ENCODE measurements around the gene COL9A1.

Gene COL9A1

DNA sequence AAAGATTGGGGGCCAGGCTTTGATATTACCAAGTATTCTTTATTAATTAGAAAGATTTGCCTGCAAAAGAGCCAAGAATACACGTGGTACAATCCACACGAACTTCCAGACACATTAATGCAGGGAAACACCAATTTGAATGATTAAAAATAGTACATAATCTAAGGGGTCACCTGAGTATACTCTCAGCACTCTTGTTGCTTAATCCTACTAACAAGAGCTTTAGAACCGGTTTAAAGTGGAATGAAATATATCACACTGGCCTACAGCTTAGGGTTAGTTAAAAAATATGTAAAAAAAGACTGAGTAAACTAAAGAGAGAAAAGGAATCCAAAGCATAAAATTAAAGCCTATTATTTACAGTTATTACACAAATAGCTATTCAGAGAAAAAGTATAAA lies 49.0 kb downstream of the COL9A1 start:
- TF ChIP-seq, protein P1, sequence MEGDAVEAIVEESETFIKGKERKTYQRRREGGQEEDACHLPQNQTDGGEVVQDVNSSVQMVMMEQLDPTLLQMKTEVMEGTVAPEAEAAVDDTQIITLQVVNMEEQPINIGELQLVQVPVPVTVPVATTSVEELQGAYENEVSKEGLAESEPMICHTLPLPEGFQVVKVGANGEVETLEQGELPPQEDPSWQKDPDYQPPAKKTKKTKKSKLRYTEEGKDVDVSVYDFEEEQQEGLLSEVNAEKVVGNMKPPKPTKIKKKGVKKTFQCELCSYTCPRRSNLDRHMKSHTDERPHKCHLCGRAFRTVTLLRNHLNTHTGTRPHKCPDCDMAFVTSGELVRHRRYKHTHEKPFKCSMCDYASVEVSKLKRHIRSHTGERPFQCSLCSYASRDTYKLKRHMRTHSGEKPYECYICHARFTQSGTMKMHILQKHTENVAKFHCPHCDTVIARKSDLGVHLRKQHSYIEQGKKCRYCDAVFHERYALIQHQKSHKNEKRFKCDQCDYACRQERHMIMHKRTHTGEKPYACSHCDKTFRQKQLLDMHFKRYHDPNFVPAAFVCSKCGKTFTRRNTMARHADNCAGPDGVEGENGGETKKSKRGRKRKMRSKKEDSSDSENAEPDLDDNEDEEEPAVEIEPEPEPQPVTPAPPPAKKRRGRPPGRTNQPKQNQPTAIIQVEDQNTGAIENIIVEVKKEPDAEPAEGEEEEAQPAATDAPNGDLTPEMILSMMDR (conservative IDR thresholded peaks at IDR 0.05; ENCODE audit: low read depth), result no peak
- CTCF ChIA-PET, result interaction anchor here (0.9 kb wide), 1 partner anchor 33 kb away, joined by 5 read pairs; no protein-coding TSS in a partner anchor
- POLR2A ChIA-PET (ENCODE audit: low non-redundant PET), result no interaction called here
- no peak overlapping the region for H3K27ac ChIP-seq
- no peak for DNase-seq (ENCODE audit: low spot score)

DNA sequence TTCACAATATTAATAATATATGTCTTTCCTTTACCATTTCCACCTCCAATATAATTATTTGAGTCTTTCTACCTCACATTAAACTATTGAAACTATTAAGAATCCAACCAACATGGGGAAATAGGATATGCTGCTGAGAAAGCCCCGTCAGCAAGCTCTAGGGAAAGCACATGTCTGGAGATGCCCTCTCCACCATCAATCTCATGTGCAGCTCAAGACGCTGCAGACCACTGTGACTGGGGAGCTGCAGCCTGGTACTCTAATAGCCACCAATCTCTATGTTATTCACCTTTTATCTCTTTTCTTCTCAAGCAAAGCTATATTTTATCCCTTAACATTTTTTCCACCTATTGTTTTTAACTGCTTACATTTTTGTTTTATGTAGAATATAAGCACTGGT lies 50.3 kb downstream of the COL9A1 start:
- CTCF ChIA-PET, result no interaction called here
- DNase-seq (ENCODE audit: low spot score), result no peak
- POLR2A ChIA-PET (ENCODE audit: low non-redundant PET), result no interaction called here
- TF ChIP-seq, protein P1 (conservative IDR thresholded peaks at IDR 0.05; ENCODE audit: low read depth), result no peak
- no peak overlapping the region for H3K27ac ChIP-seq

DNA sequence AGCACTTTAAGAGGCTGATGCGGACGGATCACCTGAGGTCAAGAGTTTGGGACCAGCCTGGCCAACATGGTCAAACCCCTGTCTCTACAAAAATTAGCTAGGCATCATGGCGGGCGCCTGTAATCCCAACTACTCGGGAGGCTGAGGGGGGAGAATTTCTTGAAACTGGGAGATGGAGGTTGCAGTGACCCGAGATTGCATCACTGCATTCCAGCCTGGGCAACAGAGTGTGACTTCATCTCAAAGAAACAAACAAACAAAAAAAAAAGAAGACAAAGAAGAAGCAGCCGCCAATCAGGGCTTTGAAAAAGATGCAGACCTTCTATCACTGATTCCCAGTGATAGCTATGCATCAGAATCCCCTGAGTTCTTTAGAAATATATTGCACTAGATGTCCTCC lies 56.8 kb downstream of the COL9A1 start:
- no peak for DNase-seq (ENCODE audit: low spot score)
- TF ChIP-seq, protein P1 (conservative IDR thresholded peaks at IDR 0.05; ENCODE audit: low read depth), result no peak
- no peak overlapping the region for H3K27ac ChIP-seq
- CTCF ChIA-PET, result no interaction called here
- POLR2A ChIA-PET (ENCODE audit: low non-redundant PET), result no interaction called here

DNA sequence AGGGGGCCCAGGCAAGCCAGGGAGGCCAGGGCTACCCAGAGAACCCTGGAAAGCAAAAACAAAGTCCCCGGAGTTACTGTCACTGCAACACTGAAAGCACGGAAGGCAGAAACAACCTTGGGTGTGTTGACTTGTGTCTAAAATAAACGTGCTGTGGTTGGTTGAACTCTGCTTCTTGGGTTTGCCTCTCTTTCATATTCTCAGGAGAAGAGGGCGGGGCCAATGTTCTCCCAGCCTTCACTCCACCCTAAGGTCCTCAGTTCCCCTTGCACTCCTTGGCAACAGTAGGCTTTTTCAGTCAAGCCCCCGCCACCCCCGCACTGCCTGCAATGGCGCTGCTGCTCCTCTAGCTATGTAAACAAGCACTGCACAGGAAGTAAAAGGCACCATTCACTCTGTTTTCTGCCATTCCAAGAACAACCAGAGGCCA lies 60.9 kb downstream of the COL9A1 start:
- no peak overlapping the region for H3K27ac ChIP-seq
- TF ChIP-seq, protein P1 (conservative IDR thresholded peaks at IDR 0.05; ENCODE audit: low read depth), result no peak
- no peak for DNase-seq (ENCODE audit: low spot score)
- POLR2A ChIA-PET (ENCODE audit: low non-redundant PET), result no interaction called here
- CTCF ChIA-PET, result no interaction called here

DNA sequence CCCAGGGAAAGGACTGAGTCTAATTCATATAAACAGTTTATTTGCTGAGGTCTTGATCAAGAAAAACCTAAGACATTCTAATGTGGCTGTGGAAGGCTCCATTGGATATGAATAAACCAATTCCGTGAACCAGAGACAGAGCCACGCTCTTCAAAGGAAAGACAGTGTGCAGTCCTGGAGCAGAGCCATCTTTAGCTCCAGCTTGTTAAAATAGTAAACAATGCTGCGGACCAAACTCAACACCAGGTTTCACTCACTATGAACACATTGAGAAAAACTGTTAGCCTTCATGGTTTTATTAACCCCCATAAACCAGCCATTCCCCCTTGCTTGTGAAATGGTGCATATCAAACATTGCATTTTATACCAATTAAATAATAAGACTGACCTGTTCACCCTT lies 61.9 kb downstream of the COL9A1 start:
- TF ChIP-seq, protein P1 (conservative IDR thresholded peaks at IDR 0.05; ENCODE audit: low read depth), result no peak
- H3K27ac ChIP-seq, result no peak overlapping the region
- DNase-seq (ENCODE audit: low spot score), result no peak
- CTCF ChIA-PET, result interaction anchor here (1.0 kb wide), 1 partner anchor 20 kb away, joined by 6 read pairs; no protein-coding TSS in a partner anchor
- POLR2A ChIA-PET (ENCODE audit: low non-redundant PET), result no interaction called here

DNA sequence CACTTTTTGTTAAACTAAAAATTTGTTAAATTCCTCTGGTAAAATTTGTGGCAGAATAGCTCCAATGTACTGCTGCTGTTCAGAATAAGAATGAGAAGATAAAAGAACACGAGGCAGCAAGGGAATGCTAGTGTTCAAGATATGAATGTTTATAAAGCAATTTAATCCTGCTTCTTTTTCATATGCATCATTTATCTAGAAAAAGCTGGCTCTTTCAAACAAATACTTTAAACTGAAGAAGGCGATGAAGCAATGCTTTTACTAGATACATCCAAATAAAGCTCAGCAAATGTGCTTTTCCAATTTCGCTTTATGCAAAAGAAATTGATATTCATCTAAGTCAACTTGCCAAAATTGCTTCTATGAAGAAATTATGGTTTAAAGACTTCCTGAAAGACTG lies 66.5 kb downstream of the COL9A1 start:
- H3K27ac ChIP-seq, result no peak overlapping the region
- POLR2A ChIA-PET (ENCODE audit: low non-redundant PET), result no interaction called here
- CTCF ChIA-PET, result interaction anchor here (0.7 kb wide), 1 partner anchor 270 kb away, joined by 4 read pairs; no protein-coding TSS in a partner anchor
- no peak for DNase-seq (ENCODE audit: low spot score)
- TF ChIP-seq, protein P1 (conservative IDR thresholded peaks at IDR 0.05; ENCODE audit: low read depth), result no peak
